ENCODE results near the gene DHRSX.

GRCh38 chrX:2185341-2186082, 315.3 kb downstream of the DHRSX start:
- no peak for TF ChIP-seq CTCF (IDR thresholded peaks at IDR 0.05)
- TF ChIP-seq POLR2A (IDR thresholded peaks at IDR 0.05) = no peak
- TF ChIP-seq POLR2AphosphoS5 (IDR thresholded peaks at IDR 0.05) = no peak
- no peak for TF ChIP-seq EP300 (IDR thresholded peaks at IDR 0.05)
